Measurements from ENCODE around the gene COL2A1.

The COL2A1 gene

GRCh38 chr12:48022676-48023385 is 18.6 kb upstream of the COL2A1 start:
- TF ChIP-seq CTCF (IDR thresholded peaks at IDR 0.05; ENCODE audit: low read length): no peak
- TF ChIP-seq EZH2 (IDR thresholded peaks at IDR 0.05; ENCODE audit: borderline replicate concordance, low read length): no peak
- Histone ChIP-seq H3K27me3 (ENCODE audit: insufficient read depth, low read length) (no peaks in the 10 kb centered on the region), H3F3A (ENCODE audit: insufficient read depth, low read length) (no peaks in the 10 kb centered on the region)

GRCh38 chr12:48022180-48022521 is 17.9 kb upstream of the COL2A1 start:
- H3K79me2 ChIP-seq (ENCODE audit: insufficient read depth, low read length): no peaks in the 10 kb centered on the region
- no peak overlapping the region for H3K4me2 ChIP-seq (ENCODE audit: low read length)
- TF ChIP-seq CTCF (IDR thresholded peaks at IDR 0.05; ENCODE audit: low read length): no peak
- no peak for TF ChIP-seq EZH2 (IDR thresholded peaks at IDR 0.05; ENCODE audit: borderline replicate concordance, low read length)
- no peak overlapping the region for H2AFZ ChIP-seq (ENCODE audit: low read length)
- H3K9me2 ChIP-seq (ENCODE audit: low read depth, low read length): no peaks in the 10 kb centered on the region
- H3F3A ChIP-seq (ENCODE audit: insufficient read depth, low read length): no peaks in the 10 kb centered on the region
- no peak overlapping the region for H3K4me3 ChIP-seq (ENCODE audit: low read depth, low read length, poor library complexity, severe bottlenecking)
- 0 out of 2 replicates have a peak, but pooled peaks cover 2% of the 10 kb centered on the region for H3K27me3 ChIP-seq (ENCODE audit: insufficient read depth, low read length)
- H3K36me3 ChIP-seq (ENCODE audit: insufficient read depth, low read length): no peaks in the 10 kb centered on the region
- H3K4me1 ChIP-seq (ENCODE audit: insufficient read depth, low read length, severe bottlenecking): no peaks in the 10 kb centered on the region
- no peaks in the 10 kb centered on the region for H4K20me1 ChIP-seq (ENCODE audit: insufficient read depth, low read length)
- H3K9ac ChIP-seq (ENCODE audit: low read length): no peak overlapping the region
- H3K9me3 ChIP-seq (ENCODE audit: low read length): no peaks in the 10 kb centered on the region
- no peak overlapping the region for H3K27ac ChIP-seq (ENCODE audit: low read depth, low read length, poor library complexity, severe bottlenecking)

More at GRCh38 chr12:48022676-48023385, 18.6 kb upstream of the COL2A1 start:
- Histone ChIP-seq H3K9me2 (ENCODE audit: low read depth, low read length) (no peaks in the 10 kb centered on the region), H2AFZ (ENCODE audit: low read length) (no peak overlapping the region), H3K4me1 (ENCODE audit: insufficient read depth, low read length, severe bottlenecking) (no peaks in the 10 kb centered on the region), H3K27ac (ENCODE audit: low read depth, low read length, poor library complexity, severe bottlenecking) (no peak overlapping the region), H3K9ac (ENCODE audit: low read length) (no peak overlapping the region), H3K4me3 (ENCODE audit: low read depth, low read length, poor library complexity, severe bottlenecking) (no peak overlapping the region), H4K20me1 (ENCODE audit: insufficient read depth, low read length) (no peaks in the 10 kb centered on the region), H3K79me2 (ENCODE audit: insufficient read depth, low read length) (no peaks in the 10 kb centered on the region), H3K36me3 (ENCODE audit: insufficient read depth, low read length) (no peaks in the 10 kb centered on the region), H3K9me3 (ENCODE audit: low read length) (no peaks in the 10 kb centered on the region), H3K4me2 (ENCODE audit: low read length) (no peak overlapping the region)

GRCh38 chr12:48021485-48022179 is 17.4 kb upstream of the COL2A1 start:
- H3K4me3 ChIP-seq (ENCODE audit: low read depth, low read length, poor library complexity, severe bottlenecking): no peak overlapping the region
- H3K4me2 ChIP-seq (ENCODE audit: low read length): no peak overlapping the region
- H3F3A ChIP-seq (ENCODE audit: insufficient read depth, low read length): no peaks in the 10 kb centered on the region
- no peaks in the 10 kb centered on the region for H4K20me1 ChIP-seq (ENCODE audit: insufficient read depth, low read length)
- no peaks in the 10 kb centered on the region for H3K79me2 ChIP-seq (ENCODE audit: insufficient read depth, low read length)
- H3K27me3 ChIP-seq (ENCODE audit: insufficient read depth, low read length): 0 out of 2 replicates have a peak, but pooled peaks cover 4% of the 10 kb centered on the region
- no peak overlapping the region for H3K27ac ChIP-seq (ENCODE audit: low read depth, low read length, poor library complexity, severe bottlenecking)
- no peaks in the 10 kb centered on the region for H3K4me1 ChIP-seq (ENCODE audit: insufficient read depth, low read length, severe bottlenecking)
- H3K9me3 ChIP-seq (ENCODE audit: low read length): no peaks in the 10 kb centered on the region
- no peak overlapping the region for H2AFZ ChIP-seq (ENCODE audit: low read length)
- no peak for TF ChIP-seq EZH2 (IDR thresholded peaks at IDR 0.05; ENCODE audit: borderline replicate concordance, low read length)
- no peak for TF ChIP-seq CTCF (IDR thresholded peaks at IDR 0.05; ENCODE audit: low read length)
- H3K36me3 ChIP-seq (ENCODE audit: insufficient read depth, low read length): no peaks in the 10 kb centered on the region
- no peak overlapping the region for H3K9ac ChIP-seq (ENCODE audit: low read length)
- no peaks in the 10 kb centered on the region for H3K9me2 ChIP-seq (ENCODE audit: low read depth, low read length)
